DMS53 treated with DMSO at 0.1 percent for 48 hours (cell line): ENCODE data around the gene PTEN.
"Not testable (repeated sequence)": the region's sequence is repeated elsewhere in the genome, so short reads cannot be mapped to it uniquely, and the experiment has no call there.

ENCODE experiments used
- DNase-seq: peaks from one replicate; lab custom pipeline; 2025; ENCODE audit not compliant: unreplicated experiment; lab: John Stamatoyannopoulos, UW

The PTEN gene

DNA sequence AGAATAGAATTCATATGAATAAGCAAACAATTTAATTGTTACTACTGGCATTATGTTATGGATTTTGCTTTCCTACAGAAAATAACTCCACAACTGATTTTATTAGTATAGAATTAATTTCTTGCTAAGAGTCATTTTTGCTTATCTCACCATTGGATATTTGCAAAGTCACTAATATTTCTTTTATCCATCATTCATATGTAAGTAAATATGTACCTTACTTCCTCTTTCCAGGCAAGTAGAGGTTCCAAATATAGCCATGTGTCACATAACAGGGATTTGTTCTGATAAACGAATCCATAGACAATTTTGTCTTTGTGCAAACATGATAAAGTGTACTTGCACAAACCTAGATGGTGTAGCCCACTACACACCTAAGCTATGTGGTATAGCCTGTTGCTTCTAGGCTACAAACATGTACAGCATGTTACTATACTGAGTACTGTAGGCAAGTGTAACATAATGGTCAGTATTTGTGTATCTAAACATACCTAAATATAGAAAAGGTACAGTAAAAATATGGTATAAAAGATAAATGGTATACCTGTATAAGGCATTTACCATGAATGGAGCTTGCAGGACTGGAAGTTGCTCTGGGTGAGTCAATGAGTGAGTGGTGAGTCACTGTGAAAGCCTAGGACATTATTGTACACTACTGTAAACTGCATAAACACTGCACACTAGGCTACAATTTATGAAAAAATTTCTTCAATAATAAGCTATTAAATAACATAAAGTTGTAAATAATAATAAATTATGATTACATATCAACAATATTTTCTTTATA is 18.4 kb upstream of the PTEN start:
- peak; percentile 18 for DNase-seq

- no peak for DNase-seq
These were observed 17.8 kb upstream of the PTEN start for GRCh38 chr10:87845624-87845998.

GRCh38 chr10:87846023-87846422 is 17.4 kb upstream of the PTEN start:
- DNase-seq, result no peak

GRCh38 chr10:87846711-87847110 is 16.7 kb upstream of the PTEN start:
- DNase-seq, result not testable (repeated sequence)

DNA sequence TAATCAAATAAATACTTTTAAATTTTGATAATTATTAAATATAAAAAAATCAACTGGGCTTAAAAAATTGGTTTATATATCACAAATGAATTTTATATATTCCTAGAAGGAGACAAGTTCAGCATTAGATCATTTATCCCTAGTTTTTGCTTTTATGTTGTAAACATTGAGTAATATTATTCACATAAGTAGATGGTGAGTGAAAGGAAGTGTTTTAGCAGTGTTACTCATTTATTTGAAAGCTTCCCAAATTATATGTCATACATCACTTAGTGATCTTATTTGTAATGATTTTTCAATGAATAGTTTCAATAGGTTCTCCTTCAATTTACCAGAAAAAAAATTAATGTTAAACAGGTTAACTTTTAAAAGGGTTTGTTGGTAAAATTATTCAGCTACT is 15.9 kb upstream of the PTEN start:
- no peak for DNase-seq

- no peak for DNase-seq
These were observed 14.4 kb upstream of the PTEN start for GRCh38 chr10:87849001-87849400.

DNA sequence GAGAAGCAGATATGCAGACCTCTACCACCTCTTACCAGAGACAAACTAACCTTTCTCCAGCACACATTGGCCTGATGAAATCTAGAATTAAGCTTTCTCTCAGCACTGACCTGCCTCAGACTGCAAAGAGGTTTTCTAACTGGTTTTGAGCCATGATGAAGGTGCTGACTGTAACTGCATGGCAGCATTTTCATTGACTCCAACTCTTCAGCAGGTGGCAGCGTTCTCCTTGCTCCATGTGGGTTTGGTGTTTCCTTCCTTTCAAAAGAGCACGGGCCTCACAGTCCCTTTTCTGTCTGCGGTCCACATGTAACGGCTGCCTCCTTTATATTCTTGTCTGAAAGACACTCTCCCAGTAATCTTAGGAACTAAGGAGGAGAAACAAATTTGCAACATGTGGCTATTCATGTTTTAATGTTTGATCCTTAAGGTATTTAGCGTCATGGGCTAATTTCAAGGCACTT is 12.7 kb upstream of the PTEN start:
- DNase-seq, result peak; percentile 73

- no peak for DNase-seq
These were observed 11.3 kb upstream of the PTEN start for GRCh38 chr10:87852089-87852488.

GRCh38 chr10:87855247-87855646 is 8.2 kb upstream of the PTEN start:
- DNase-seq, result not testable (repeated sequence)

- not testable (repeated sequence) for DNase-seq
These were observed 7.8 kb upstream of the PTEN start for GRCh38 chr10:87855665-87856064.

DNA sequence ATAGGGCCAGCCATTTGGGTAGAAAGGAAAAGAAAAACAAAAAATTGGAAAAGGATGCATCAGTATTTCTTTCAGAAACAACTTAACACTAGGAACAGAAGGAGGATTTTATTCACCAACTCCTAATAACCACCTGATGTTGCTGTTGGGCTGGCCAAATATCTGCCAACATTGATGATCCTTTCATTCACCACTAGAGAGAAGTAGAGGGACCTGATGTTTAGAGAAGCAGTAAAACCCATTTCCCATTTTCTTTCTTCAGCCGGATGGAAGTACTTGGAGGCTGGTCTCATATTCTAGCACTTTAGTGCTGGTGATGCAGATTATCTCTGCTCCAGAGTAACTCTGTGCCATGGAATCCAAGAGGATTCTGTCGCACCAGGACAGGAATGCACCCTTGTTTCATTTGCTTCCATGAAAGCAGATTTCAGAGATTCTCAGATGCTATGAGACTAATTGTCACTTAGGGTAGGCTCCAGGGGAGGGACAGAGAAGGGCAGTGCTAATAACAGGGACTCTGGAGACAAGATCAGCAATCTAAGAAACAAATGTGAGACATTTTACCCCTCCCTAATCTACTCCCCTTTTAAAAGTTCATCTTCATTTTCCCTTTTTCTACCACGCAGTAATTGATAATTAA is 3.1 kb upstream of the PTEN start:
- DNase-seq, result peak; percentile 47

DNA sequence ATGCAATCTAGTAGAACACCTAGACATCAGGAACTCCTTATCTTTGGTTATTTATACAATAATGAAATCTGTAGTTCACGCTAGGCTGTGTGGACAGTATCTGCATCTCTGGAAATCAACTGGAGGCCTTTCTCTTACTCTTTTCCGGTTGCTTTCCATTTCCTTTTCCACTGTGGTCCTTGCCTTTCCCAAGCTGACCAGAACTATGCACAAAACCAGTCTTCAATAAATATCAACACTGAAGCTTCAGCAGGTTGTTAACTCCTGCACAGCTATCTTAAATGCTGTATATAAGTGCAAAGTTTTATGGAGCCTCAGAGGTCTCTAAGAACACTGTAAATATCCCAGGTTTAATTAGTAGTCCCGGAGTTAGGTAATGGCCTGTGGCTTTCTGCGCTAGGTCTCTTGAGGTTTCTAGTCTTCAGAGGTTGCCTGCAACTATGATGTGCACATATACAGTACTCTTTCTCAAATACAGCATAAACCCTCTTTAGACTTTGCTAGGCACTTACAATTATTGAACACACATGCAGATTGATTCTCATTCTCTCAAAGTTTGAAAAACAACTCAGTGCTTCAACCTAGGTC is 2.5 kb upstream of the PTEN start:
- DNase-seq, result no peak

DNA sequence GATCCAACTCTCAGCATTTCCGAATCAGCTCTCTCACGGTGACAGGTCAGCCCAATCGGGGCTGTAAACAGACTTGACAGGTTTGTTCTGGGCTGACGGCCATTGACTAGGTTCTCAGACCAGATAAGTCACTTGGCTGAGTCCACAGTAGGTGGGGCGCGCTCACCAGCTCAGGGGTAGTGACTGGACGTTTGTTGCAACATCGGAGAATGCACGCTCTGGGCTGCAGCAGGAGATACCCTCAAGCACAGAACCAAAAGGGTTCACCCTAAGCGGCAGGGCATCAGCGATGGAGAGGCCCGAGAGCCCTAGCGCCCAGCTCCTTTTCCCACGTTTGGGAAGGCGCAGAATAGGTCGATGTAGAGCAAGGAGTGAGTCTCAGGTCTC is 1.9 kb upstream of the PTEN start:
- DNase-seq, result no peak

- DNase-seq, result peak; percentile 92
These were observed 1.3 kb upstream of the PTEN start for GRCh38 chr10:87861953-87862678.

GRCh38 chr10:87862679-87863052 is 759 bp upstream of the PTEN start:
- DNase-seq, result peak; percentile 81

- not testable (repeated sequence) for DNase-seq
These were observed 598 bp downstream of the PTEN start for GRCh38 chr10:87863951-87864495.

DNA sequence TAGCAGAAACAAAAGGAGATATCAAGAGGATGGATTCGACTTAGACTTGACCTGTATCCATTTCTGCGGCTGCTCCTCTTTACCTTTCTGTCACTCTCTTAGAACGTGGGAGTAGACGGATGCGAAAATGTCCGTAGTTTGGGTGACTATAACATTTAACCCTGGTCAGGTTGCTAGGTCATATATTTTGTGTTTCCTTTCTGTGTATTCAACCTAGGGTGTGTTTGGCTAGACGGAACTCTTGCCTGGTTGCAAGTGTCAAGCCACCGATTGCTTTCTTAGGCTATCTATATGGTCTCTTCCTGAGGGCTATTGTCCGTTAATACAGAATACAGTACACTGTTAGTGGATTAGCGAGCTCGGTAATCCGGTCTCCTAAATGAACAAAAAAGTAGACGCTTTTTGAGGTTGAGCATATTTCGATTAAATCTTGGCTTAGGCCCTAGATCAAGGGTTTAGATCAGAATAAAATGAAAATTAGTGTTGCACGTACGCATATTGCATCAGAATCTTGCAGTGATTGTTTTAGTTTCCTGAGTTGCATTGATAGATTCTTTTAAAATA is 1.2 kb downstream of the PTEN start:
- DNase-seq, result peak; percentile 16

- no peak for DNase-seq
These were observed 1.9 kb downstream of the PTEN start for GRCh38 chr10:87865241-87865881.

- no peak for DNase-seq
These were observed 3.1 kb downstream of the PTEN start for GRCh38 chr10:87866412-87866974.

- DNase-seq, result no peak
These were observed 4.0 kb downstream of the PTEN start for GRCh38 chr10:87867453-87867852.
